ENCODE results near the gene TTC23L.
A peak's percentile ranks its signal among the peaks of the same experiment; 100 is the strongest.

DNA sequence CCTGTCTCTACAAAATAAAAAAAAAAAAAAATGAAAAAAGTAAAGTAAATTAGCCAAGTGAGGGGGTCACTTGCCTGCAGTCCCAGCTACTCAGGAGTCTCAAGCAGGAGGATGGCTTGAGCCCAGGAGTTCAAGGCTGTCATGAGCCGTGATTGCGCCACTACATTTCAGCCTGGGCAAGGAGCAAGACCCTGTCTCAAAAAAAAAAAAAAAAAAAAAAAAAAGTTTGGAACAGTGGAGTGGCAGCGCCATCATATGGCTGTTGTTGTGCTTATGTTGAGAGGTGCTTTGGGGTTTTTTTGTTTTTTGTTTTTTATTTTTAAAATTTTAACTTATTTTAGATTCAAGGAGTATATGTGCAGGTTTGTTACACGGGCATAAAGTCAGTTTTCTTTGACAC, 80.1 kb downstream of the TTC23L start:
- TF ChIP-seq, protein P1, sequence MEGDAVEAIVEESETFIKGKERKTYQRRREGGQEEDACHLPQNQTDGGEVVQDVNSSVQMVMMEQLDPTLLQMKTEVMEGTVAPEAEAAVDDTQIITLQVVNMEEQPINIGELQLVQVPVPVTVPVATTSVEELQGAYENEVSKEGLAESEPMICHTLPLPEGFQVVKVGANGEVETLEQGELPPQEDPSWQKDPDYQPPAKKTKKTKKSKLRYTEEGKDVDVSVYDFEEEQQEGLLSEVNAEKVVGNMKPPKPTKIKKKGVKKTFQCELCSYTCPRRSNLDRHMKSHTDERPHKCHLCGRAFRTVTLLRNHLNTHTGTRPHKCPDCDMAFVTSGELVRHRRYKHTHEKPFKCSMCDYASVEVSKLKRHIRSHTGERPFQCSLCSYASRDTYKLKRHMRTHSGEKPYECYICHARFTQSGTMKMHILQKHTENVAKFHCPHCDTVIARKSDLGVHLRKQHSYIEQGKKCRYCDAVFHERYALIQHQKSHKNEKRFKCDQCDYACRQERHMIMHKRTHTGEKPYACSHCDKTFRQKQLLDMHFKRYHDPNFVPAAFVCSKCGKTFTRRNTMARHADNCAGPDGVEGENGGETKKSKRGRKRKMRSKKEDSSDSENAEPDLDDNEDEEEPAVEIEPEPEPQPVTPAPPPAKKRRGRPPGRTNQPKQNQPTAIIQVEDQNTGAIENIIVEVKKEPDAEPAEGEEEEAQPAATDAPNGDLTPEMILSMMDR (conservative IDR thresholded peaks at IDR 0.05; ENCODE audit: low read depth, low read length), result peak; percentile 31; the same call in 1 of the 2 replicates
- no peak for TF ChIP-seq EZH2 (IDR thresholded peaks at IDR 0.05; ENCODE audit: borderline replicate concordance, low read depth, low read length, poor library complexity, severe bottlenecking)
